Astrocyte (in vitro differentiated cells and primary cell): Measurements from ENCODE around the gene PSMC4. TPM values are rescaled to one million over a fixed set of nuclear protein-coding genes. Genes with fewer than 3 reads are reported as not detected.

Source experiments
- DNase-seq: peaks from one replicate; pipeline ENCODE4 v3.0.0-alpha.2; 2010; ENCODE audit warnings: low read depth
- FAIRE-seq: peaks from 2 replicates; lab custom pipeline; 2011; peaks lifted over from hg19 to GRCh38; lab: Jason Lieb, UNC
- H2AFZ ChIP-seq: 2 replicates; pipeline ENCODE4 v1.6.0; 2012; ENCODE audit warnings: low read depth, low read length, inconsistent platforms
- H3K27ac ChIP-seq: 2 replicates; pipeline ENCODE4 v1.5.1; 2011; ENCODE audit warnings: low read depth, low read length, inconsistent platforms
- H3K27me3 ChIP-seq: 2 replicates; pipeline ENCODE4 v1.6.0; 2011; ENCODE audit warnings: low read length, inconsistent platforms; ENCODE audit not compliant: insufficient read depth
- H3K36me3 ChIP-seq: 2 replicates; pipeline ENCODE4 v1.5.1; 2011; ENCODE audit warnings: low read length, inconsistent platforms; ENCODE audit not compliant: insufficient read depth
- H3K4me1 ChIP-seq: 2 replicates; pipeline ENCODE4 v1.5.1; 2011; ENCODE audit warnings: low read length, inconsistent platforms; ENCODE audit not compliant: insufficient read depth
- H3K4me2 ChIP-seq: 2 replicates; pipeline ENCODE4 v1.6.0; 2012; ENCODE audit warnings: low read length, inconsistent platforms
- H3K4me3 ChIP-seq: 2 replicates; pipeline ENCODE4 v1.5.1; 2011; ENCODE audit warnings: low read depth, mild to moderate bottlenecking, low read length, inconsistent platforms; ENCODE audit not compliant: insufficient read depth
- H3K79me2 ChIP-seq: 2 replicates; pipeline ENCODE4 v1.6.0; 2012; ENCODE audit warnings: mild to moderate bottlenecking, low read length, inconsistent platforms; ENCODE audit not compliant: insufficient read depth
- H3K9ac ChIP-seq: 2 replicates; pipeline ENCODE4 v1.6.0; 2012; ENCODE audit warnings: mild to moderate bottlenecking, low read length, inconsistent platforms
- H3K9me3 ChIP-seq: 2 replicates; pipeline ENCODE4 v1.5.1; 2012; ENCODE audit warnings: low read depth, mild to moderate bottlenecking, low read length, inconsistent platforms; ENCODE audit not compliant: insufficient read depth
- H4K20me1 ChIP-seq: 2 replicates; pipeline ENCODE4 v1.6.0; 2012; ENCODE audit warnings: low read length, inconsistent platforms; ENCODE audit not compliant: insufficient read depth
- H3K27ac Mint-ChIP-seq: one replicate; pipeline ENCODE4 v1.8.0; 2021; ENCODE audit warnings: mild to moderate bottlenecking, mixed read lengths; ENCODE audit not compliant: unreplicated experiment
- H3K27me3 Mint-ChIP-seq: one replicate; pipeline ENCODE4 v1.8.0; 2021; ENCODE audit warnings: low read depth, mixed read lengths; ENCODE audit not compliant: unreplicated experiment
- H3K36me3 Mint-ChIP-seq: one replicate; pipeline ENCODE4 v1.8.0; 2021; ENCODE audit warnings: low read depth, mixed read lengths; ENCODE audit not compliant: unreplicated experiment
- H3K4me1 Mint-ChIP-seq: one replicate; pipeline ENCODE4 v1.8.0; 2021; ENCODE audit warnings: low read depth, mixed read lengths; ENCODE audit not compliant: unreplicated experiment
- H3K4me3 Mint-ChIP-seq: one replicate; pipeline ENCODE4 v1.8.0; 2021; ENCODE audit warnings: mild to moderate bottlenecking, moderate library complexity, mixed read lengths; ENCODE audit not compliant: unreplicated experiment
- H3K9me3 Mint-ChIP-seq: one replicate; pipeline ENCODE4 v1.8.0; 2021; ENCODE audit warnings: mild to moderate bottlenecking, mixed read lengths; ENCODE audit not compliant: unreplicated experiment
- EZH2 ChIP-seq: IDR thresholded peaks from 2 replicates; pipeline ENCODE4 v1.6.1; 2012; ENCODE audit warnings: mild to moderate bottlenecking, low read length, inconsistent platforms; ENCODE audit not compliant: insufficient read depth
- total RNA-seq: library from RNA; stranded (reverse); gene quantifications from 2 replicates; pipeline ENCODE4 v1.2.1, GENCODE V29; 2021
- TF ChIP-seq, protein P1 (sequence below): IDR thresholded peaks from 2 replicates; pipeline ENCODE4 v1.5.1; 2011; ENCODE audit warnings: low read depth, mild to moderate bottlenecking, inconsistent platforms, low read length, moderate library complexity; ENCODE audit not compliant: insufficient read depth

The PSMC4 gene
- total RNA-seq, 1 donor from 2014 or later = 127 TPM

DNA sequence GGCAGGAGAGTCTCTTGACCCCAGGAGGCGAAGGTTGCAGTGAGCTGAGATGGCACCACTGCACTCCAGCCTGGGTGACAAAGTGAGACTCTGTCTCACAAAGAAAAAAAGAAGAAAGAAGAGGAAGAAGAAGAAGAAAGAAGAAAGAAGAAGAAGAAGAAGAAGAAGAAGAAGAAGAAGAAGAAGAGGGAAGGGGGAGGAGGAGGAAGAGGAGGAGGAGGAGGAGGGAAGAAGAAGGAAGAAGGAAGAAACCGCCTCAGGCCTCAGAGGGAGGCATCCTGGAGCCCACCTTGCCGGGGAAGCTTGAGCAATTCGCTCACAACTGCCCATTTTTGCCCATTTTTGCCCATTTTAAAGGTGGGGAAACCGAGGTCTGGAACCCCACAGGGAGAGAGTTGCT lies 46.0 kb upstream of the PSMC4 start:
- no peak overlapping the region for H3K27ac ChIP-seq
- no peak overlapping the region for H3K4me3 Mint-ChIP-seq
- H3K4me1 ChIP-seq = no peaks in the 10 kb centered on the region
- no peaks in the 10 kb centered on the region for H3K36me3 ChIP-seq
- H3K27me3 Mint-ChIP-seq = peaks cover 14% of the 10 kb centered on the region
- H2AFZ ChIP-seq = no peak overlapping the region
- H3K27me3 ChIP-seq = no peaks in the 10 kb centered on the region
- H3K4me3 ChIP-seq = no peak overlapping the region
- H3K27ac Mint-ChIP-seq = no peak overlapping the region
- no peak overlapping the region for H3K4me2 ChIP-seq
- H3K9me3 Mint-ChIP-seq = peaks cover 2% of the 10 kb centered on the region
- TF ChIP-seq, protein P1, sequence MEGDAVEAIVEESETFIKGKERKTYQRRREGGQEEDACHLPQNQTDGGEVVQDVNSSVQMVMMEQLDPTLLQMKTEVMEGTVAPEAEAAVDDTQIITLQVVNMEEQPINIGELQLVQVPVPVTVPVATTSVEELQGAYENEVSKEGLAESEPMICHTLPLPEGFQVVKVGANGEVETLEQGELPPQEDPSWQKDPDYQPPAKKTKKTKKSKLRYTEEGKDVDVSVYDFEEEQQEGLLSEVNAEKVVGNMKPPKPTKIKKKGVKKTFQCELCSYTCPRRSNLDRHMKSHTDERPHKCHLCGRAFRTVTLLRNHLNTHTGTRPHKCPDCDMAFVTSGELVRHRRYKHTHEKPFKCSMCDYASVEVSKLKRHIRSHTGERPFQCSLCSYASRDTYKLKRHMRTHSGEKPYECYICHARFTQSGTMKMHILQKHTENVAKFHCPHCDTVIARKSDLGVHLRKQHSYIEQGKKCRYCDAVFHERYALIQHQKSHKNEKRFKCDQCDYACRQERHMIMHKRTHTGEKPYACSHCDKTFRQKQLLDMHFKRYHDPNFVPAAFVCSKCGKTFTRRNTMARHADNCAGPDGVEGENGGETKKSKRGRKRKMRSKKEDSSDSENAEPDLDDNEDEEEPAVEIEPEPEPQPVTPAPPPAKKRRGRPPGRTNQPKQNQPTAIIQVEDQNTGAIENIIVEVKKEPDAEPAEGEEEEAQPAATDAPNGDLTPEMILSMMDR = no peak
- TF ChIP-seq EZH2 = no peak
- H3K4me1 Mint-ChIP-seq = no peaks in the 10 kb centered on the region
- H4K20me1 ChIP-seq = no peaks in the 10 kb centered on the region
- H3K79me2 ChIP-seq = no peaks in the 10 kb centered on the region
- no peaks in the 10 kb centered on the region for H3K9me3 ChIP-seq
- no peaks in the 10 kb centered on the region for H3K36me3 Mint-ChIP-seq
- FAIRE-seq (no peak), DNase-seq (no peak)
- no peak overlapping the region for H3K9ac ChIP-seq

DNA sequence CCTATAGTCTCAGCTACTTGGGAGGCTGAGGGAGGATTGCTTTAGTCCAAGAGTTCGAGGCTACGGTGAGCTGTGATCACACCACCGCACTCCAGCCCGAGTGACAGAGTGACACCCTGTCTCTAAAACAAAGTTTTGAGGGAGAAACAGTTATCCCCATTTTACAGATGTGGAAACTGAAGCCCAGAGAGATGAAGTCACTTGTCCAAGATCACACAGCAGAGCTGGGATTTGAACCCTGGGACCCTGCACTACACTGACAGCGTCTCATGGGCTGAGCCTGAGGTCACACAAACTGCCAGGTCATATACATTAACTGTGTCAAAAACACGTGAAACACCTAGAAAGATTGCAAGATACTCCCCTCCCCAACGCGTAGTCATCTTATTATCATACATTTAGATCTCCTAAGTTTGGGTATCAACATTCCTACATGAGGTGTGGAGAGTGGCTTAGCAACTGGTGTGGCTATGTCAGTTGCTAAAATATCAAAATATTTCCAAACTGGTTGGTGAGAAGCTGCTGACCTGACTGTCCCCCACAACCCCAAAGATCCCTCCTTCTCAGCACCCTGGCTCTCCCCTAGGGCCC lies 44.7 kb upstream of the PSMC4 start:
- Histone ChIP-seq H3K9me3 (no peaks in the 10 kb centered on the region), H3K79me2 (no peaks in the 10 kb centered on the region), H3K9ac (no peak overlapping the region), H3K4me3 (no peak overlapping the region), H2AFZ (no peak overlapping the region), H4K20me1 (no peaks in the 10 kb centered on the region), H3K36me3 (no peaks in the 10 kb centered on the region), H3K27ac (no peak overlapping the region), H3K27me3 (no peaks in the 10 kb centered on the region), H3K4me2 (no peak overlapping the region), H3K4me1 (no peaks in the 10 kb centered on the region)
- no peak overlapping the region for H3K4me3 Mint-ChIP-seq
- no peaks in the 10 kb centered on the region for H3K36me3 Mint-ChIP-seq
- no peak for FAIRE-seq
- H3K27me3 Mint-ChIP-seq = peaks cover 12% of the 10 kb centered on the region
- H3K4me1 Mint-ChIP-seq = no peaks in the 10 kb centered on the region
- TF ChIP-seq, protein P1 = no peak
- TF ChIP-seq EZH2 = no peak
- DNase-seq = no peak
- no peak overlapping the region for H3K27ac Mint-ChIP-seq
- H3K9me3 Mint-ChIP-seq = peaks cover 2% of the 10 kb centered on the region

DNA sequence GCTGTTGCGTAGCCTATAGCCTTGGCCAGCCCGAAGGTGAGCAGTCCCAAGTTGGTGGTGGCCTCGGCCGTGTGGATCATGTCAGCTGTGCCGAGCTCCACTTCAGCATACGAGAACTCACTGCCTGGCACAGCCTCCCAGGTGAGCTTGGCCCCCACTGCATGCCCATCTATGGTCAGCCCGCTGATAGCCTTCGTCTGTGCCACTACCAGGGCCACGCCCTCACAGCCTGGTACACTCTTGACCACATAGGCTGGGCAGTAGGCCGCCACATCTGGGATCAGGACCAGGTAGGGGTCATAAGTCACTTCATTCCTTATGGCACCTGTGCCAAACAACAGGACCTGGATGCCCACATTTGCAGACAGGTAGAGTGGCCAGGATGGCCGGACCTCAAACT lies 43.9 kb upstream of the PSMC4 start:
- no peak for FAIRE-seq

More for the DNA sequence above, 43.9 kb upstream of the PSMC4 start:
- Mint-ChIP-seq H3K4me1 (no peaks in the 10 kb centered on the region), H3K9me3 (peaks cover 2% of the 10 kb centered on the region), H3K27me3 (peaks cover 12% of the 10 kb centered on the region), H3K36me3 (no peaks in the 10 kb centered on the region), H3K27ac (no peak overlapping the region), H3K4me3 (no peak overlapping the region)
- H3K4me3 ChIP-seq = no peak overlapping the region
- DNase-seq = no peak
- H3K9ac ChIP-seq = no peak overlapping the region
- no peak for TF ChIP-seq EZH2
- TF ChIP-seq, protein P1 = no peak
- H3K27ac ChIP-seq = no peak overlapping the region
- H3K27me3 ChIP-seq = no peaks in the 10 kb centered on the region
- no peaks in the 10 kb centered on the region for H3K4me1 ChIP-seq
- H3K9me3 ChIP-seq = no peaks in the 10 kb centered on the region
- no peaks in the 10 kb centered on the region for H4K20me1 ChIP-seq
- no peaks in the 10 kb centered on the region for H3K79me2 ChIP-seq
- no peak overlapping the region for H3K4me2 ChIP-seq
- no peak overlapping the region for H2AFZ ChIP-seq
- H3K36me3 ChIP-seq = no peaks in the 10 kb centered on the region
